Fibroblast of peridontal ligament (primary cell): ENCODE results near the gene SIGLEC8.
"Not testable (repeated sequence)": the region's sequence is repeated elsewhere in the genome, so short reads cannot be mapped to it uniquely, and the experiment has no call there.

Experiments
- DNase-seq: peaks from one replicate; pipeline ENCODE4 v3.0.0-alpha.2; 2010; ENCODE audit errors: extremely low read depth

Gene SIGLEC8

DNA sequence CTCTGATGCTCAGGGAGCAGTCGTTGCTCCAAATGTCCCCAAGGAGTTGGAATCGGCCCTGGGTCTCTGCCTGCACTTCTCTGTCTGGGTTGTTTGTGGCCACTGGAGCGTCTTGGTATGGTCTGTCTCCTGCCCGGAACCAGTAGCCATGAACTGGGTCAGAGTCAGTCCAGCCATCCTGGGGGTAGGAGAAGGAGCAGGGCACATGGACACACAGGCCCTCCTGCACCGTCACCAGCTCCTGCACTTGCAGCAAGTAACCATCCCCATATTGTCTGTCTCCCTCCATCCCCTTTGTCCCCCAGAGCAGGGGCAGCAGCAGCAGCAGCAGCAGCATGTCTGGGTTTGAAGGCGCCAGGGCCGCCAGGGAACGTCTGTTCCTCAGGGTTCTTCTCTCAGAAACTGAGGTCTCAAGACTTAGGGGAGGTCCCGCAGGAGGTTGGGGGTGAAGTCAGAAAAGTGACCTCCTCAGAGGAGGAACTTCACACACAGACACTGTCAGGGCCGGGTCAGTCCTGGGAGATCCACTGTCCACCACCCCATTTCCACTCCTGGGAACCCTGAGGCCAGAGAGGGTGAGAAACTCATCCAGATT is at the start of gene SIGLEC8:
Gene SIGLEC8, minus strand, starts transcription at position 404 of the 595 bp plus-strand sequence. Its CDS starts 67 bp downstream, at position 337.
- DNase-seq = no peak

DNA sequence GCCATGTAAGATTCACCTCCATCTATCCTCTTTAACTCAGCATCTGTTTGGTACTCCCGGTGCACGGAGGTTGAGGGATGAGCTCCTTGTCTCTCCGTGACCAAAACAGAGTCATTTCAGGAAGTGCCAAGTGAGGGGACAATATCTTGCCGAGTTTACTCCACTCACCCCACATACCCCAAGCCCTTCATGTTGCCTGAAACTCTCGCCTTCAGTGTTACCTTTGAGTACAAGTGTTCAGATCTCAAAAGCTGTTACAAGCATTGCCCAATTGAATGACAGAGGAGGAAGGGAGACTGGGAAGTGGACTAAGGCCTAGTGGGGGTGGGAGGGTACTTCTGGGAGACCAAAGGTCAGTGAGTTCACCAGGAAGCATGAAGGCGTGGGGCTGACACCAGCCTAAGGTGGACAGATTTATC is 49.4 kb upstream of the SIGLEC8 start:
- no peak for DNase-seq

DNA sequence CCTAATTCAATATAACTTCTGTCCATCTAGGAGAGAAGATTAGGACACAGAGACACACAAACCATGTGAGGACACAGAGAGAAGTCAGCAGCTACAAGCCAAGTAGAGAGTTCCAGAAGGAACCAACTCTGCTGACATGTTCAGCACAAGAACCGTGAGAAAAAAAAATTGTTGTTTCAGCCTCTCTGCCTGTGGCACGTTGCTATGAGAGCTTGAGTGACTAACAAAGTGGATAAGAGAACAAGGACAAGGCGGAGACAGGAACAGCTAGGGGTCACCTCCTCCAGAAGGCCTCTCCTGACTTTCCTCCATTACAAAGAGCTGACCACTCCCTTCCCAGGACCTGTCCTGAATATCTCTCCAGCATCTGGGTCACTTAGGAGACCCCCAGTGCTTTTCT is 48.9 kb upstream of the SIGLEC8 start:
- DNase-seq = no peak

DNA sequence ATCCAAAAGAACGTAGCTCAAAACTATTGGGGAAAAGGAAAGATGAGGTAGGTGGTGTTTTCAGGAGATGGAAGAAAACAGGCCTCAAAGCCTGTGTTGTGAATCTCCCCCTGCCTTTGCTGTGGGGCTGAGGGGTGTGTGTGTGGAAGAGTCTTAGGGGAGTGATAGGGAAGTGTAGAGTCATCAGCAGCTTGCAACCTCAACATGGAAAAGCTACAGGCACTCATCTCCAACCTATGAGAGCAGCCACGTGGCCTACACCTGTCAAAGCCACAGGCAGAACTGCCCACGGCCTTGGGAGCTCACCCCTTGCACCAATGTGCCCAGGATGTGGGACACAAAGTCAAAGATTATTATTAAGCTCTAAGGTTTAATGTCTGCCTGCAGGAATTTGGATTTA is 47.6 kb upstream of the SIGLEC8 start:
- DNase-seq = no peak

DNA sequence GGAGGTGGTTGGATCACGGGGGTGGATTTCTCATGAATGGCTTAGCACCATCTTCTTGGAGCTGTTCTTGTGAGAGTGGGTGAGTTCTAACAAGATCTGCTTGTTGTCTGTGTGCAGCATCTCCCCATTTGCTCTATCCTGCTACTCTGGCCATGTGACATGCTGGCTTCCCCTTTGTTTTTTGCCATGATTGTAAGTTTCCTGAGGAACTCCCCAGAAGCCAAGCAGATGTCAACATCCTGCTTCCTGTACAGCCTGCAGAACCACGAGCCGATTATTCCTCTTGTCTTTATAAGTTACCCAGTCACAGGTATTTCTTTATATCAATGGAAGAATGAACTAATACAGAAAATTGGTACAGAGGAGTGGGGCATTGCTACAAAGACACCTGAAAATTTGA is 45.6 kb upstream of the SIGLEC8 start:
- no peak for DNase-seq

DNA sequence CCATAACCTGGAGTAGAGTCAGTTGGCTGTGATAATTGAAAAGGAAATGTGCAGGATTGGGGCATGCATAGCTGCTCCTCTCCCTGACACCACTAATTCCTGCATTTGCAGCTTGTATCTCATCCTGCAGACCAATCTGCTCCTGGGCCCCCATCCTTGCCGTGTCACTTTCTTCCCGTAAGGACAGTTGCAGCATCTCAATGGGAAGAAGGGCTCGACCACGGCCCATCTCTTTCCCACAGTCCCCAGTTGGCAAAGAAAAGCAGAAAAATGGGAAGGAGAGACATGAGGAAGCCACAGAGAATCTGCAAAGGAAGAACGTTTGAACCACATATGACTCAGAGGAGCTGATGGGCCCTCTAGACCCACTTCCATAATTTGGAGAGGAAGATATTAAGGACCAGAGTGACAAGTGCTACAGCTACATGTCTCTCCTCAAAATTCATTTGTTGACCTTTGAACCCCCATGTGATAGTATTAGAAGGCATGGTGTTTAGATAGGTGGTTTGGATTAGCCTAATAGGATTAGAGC is 45.1 kb upstream of the SIGLEC8 start:
- DNase-seq = no peak

DNA sequence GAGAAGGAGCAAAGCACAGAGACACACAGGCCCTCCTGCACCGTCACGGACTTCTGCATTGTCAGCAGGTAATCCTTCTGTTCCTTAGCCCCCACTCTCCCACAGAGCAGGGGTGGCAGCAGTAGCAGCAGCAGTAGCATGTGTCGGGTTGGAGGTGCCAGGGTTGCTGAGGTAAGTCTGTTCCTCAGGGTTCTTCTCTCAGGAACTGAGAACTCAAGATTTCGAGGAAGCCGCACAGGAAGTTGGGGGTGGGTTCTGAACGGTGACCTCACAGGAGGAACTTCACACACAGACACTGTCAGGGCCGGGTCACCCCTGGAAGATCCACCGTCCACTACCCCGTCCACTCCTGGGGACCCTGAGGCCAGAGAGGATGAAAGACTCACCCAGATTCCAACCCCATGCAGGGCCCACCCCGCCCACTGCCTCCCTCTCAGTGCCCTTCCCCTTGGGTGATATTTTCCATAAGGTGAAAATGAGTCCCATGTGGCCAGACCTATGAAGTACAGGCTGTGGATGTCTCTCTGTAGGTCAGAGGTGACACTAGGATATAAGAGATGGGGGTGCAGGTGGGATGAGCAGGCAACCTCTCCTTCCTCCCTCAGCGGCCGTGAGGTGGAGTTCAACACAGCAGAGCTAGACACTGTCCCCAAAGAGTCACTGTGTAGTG is 43.5 kb upstream of the SIGLEC8 start, which contains the start of gene SIGLEC12:
Gene SIGLEC12, minus strand, starts transcription at position 207 of the 670 bp plus-strand sequence. Its CDS starts 67 bp downstream, at position 140.
- no peak for DNase-seq

DNA sequence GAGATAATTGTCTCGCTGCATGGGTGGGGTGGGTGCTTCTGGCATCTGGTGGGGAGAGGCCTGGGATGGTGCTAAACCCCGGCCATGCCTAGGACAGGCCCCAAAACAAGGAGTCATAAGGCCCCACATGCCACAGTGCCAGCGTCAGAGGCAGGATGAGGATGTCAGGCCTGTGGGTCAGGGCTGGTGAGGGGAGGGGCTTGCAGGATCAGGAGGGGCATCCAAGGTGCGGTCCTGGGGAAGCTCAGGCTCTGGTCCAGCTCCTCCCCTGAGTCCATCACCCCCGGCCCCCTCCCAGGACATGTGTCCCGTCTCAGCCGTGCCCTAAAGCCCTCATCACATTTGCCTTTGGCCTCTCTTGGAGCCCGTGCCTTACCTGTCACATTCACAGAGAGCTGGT is 42.7 kb upstream of the SIGLEC8 start:
- not testable (repeated sequence) for DNase-seq

DNA sequence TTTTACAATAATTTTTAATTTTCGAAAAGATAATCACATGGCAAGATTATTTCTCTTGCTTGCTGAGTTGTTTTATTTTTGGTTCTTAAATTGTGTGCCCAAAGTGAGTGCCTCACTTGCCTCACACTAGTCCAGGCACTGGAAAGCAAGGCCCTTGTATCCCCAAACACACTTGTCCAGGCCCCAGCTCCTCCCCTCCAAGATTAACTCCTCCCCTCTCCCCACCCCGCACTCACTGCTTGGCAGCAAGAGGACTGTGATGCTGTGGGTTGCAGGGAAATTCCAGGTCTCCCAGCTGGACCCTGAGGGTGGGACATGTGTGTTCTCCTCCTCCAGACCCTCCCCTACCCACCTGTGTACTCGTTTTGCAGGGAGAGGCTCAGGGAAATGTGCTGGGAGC is 39.4 kb upstream of the SIGLEC8 start:
- no peak for DNase-seq

DNA sequence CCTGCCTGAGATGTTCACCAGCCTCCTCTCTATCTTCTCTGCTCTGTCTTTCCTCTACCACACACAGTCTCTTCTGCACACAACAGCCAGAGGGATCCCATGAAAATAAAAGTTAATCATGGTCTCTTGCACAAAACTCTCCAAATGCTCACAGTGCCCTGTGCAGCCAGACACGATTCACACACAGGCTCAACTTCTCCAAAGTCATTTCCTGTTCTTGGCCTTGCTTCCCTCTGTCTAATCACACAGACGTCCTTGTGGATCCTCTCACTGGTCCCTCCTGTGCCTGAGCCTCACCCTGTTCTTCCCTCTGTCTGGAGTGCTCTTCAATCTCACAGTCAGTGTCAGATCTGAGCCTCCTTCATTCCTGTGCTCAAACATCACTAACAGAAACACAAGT is 35.5 kb upstream of the SIGLEC8 start:
- DNase-seq = no peak

DNA sequence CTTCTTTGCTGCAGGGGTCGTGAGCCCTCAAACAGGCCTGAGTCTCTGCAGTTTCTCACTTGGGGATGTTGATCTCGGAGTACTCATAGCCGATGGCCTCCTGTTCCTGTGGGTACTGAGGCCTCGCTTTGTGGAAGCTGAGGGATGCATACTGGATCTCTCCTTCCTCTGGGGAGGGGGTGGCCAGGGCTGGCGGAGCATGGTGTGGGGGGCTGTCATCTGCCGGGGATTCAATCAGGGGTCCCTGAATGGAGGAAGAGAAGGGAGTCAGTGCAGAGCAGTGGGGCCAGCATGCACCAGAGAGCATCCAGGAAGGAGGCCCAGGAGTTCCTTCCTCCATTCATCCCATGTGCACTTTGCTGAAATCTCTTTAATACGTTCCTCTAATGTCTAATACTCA is 33.3 kb upstream of the SIGLEC8 start:
- no peak for DNase-seq

DNA sequence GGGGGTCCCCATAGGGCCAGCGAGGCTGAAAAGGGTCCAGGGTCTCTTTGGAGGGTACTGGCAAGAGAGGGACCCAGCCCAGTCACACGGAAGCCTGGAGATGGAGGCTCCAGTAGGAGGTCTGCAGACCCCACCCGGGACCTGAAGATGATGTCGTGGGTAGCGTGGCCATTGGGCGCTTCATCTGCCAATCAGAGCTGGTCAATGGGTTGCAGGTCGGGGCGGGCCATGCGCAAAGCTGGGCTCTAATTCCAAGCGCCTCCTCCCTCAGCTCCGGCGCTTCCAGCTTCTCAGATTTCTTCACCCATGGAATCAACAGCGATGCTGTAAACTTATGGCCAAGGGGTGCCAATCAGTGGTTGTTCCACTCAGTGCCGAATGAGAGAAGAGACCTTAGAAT is 32.4 kb upstream of the SIGLEC8 start:
- DNase-seq = no peak

DNA sequence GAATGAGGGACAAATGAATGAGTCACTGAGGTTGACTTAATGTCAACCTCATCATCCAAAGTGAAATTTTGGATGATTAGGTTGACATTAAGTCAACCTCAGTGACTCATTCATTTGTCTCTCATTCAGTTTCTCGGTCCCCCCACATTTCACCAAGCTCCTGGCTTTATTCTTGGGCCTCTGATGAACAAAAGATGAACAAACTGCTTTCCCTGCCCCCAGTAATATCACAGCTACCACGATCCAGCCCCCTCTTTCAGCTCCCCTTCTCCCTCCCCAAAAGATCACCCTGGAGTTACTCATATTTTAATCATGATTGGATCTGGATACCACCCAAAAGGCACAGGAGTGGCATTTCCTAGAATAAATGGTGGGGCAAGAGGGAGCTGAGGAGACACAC is 30.9 kb upstream of the SIGLEC8 start:
- DNase-seq = no peak

DNA sequence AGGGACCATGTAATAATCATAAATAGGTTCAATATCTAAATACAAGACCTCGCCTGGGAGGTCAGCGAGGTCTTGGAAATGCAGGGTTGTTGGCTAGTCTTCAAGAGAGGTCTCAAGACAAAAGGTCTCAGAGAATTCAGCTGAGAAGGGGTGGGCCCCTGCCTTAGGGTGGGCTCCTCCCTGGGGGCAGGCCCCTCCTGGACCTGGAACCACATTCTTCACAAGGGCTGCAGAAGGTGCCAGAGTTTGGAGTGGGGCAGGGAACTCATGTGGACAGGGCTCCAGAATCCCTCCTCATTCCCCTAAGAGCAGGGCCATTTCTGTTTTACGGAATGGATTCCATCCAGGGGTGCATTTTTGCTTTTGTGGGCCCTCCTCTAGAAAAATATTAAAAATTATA is 30.2 kb upstream of the SIGLEC8 start:
- no peak for DNase-seq

DNA sequence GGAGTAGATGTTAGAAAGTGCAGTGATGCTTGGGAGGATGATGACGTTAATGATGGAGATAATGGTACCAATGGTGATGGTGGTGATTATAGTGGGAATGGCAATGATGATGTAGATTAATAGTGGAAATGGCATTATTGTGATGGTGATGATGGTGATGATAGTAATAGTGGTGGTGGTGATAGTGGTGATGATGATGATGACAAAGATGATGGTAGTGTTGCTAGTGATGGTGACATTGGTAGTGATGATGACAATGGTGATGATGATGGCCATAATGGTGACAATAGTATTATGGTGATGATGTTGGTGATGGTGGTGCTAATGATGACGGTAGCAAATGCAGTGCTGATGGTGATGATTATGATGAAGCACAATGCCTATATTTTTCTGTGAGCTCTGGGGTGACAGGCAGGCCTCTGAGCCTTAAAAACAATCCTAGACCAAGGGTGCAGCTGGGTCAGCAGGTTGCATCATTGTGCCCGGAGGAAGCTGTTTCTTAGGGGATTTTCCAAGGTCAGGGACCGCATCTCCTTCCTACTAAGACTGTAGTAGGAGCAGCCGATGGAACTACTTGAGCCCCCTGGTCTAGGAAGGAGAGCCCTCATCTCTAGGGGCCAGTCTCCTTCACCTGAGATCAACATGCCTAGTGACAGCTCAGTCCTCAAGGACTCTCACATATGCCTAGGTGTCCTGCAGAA is 27.9 kb upstream of the SIGLEC8 start:
- no peak for DNase-seq

DNA sequence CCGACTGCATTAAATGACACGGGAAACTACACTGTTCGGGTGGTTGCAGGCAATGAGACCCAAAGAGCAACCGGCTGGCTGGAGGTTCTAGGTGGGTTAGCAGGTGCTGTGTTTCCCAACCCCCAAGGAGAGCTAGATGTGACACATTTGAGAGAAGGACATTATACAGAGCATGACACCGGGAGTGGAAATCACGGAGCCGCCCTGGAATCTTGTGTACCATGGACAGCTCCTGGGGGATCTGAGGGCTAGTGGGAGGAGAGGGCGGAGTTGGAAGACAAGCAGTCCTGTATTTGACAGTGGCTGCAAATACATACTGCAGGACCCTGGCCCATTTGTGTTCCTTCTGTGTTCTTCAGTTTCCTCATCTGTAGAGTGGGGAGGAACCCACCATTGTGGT is 22.3 kb upstream of the SIGLEC8 start:
- no peak for DNase-seq

DNA sequence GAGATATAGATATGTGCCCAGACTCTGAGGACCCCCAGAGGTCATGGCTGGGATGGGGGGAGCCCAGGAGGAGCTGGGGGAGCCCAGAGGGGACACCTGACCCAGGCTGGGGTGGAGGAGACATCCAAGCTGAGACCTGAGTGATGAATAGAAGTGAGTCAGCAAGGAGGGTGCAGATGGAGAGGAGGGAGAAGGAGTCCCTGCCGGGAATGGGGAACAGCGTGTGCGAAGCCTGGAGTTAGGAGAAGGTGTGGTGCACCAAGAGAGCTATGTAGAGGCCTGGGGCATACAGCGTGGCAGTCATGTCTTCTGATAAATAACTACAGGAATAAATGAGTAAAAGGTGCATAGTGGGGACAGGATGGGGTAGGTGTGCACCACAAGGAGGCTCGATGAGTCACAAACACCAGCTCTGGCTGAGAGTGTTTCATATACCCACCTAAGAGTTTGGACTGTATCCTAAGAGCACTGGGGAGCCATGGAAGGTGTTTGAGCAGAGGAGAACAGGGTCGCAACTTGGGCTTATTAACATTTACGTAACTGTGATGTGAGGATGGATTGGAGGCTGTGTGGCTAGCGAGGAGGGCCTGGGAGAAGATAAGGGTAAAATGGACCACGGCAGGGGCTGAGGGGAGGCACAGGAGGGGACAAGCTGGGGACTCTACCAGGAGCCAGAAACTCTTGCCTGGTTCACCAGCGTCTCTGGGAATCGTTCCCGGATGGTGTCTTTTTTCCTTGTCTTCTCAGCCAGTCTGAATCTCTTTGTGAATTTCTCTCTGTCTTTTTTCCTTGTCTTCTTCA is 21.5 kb upstream of the SIGLEC8 start:
- DNase-seq = no peak

DNA sequence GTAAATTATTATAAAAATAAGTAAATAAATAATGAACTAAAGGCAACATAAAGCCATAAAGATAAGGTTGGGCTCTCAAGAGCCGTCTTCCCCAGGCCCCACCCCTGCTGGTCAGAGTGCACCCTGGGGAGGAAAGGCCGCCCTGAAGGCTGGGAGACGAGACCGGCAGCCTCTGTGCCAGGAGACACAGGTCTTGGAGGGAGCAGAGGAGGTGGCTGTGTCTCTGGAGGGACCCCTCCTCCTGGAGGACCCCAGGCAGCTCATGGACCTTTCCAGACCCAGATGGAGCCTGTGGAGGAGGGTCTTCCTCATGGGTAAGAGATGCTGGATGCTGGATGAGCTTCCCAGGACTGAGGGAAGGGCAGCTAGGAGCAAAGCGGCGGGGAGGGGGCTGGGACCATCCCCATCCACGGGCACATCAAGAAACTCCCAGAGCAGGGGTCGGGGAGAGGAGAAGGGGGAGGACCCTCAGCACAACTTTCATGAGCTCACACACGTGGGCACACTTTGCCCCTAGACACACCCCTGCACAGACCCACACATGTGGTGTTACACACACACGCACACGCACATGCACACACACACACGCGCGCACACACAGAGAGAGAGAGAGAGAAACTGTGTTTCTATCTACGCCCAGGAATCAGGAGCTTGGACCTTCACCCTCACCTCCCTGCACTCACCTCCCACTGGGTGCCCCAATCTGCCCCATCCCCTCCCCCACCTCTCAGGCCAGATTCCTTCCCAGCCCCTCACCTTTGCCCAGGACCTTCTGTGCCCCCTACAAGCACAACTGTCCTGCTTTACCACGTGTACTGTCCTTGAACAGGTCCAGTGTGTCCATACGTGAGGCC is 20.4 kb upstream of the SIGLEC8 start, which contains the start of gene CEACAM18:
Gene CEACAM18, plus strand, starts transcription at position 159 of the 854 bp plus-strand sequence.
- no peak for DNase-seq

DNA sequence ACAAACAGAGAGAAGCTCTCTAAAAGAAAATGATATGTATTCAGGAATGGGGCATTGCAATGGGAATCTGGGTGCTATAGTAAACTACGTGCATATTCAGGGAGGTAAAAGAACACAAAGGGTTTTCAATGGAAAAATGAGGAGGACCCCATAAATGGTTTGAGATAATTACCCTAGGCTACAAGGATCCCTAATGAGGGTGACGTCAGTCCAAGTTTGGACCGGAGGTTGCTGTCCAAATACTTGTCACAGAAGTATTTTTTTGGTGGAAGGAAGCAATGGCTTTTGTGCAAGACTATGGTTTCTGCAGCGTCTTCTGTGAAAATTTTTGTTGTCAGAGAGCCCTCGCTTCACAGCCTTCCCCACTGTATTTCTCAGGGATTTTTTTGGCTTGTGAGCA is 19.1 kb upstream of the SIGLEC8 start:
- DNase-seq = no peak

DNA sequence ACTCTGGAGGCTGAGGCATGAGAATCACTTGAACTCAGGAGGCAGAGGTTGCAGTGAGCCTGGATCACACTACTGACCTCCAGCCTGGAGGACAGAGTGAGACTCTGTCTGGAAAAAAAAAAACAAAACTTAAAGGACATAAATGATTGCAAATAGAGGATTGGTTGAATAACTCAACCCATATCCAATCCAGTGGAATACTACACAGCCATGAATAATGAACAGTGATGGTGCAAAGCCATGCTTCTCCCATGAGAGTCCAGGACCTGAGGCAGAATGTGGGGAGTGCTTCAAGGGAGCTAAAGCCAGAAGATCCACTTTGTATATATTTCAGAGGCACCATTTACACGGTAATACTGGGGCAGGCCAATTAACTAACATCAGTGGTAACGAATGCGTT is 17.9 kb upstream of the SIGLEC8 start:
- no peak for DNase-seq
